Stimulated activated CD4-positive, alpha-beta T cell treated with anti-CD3 and anti-CD28 coated beads, Interleukin-2, amount 100 ng/mL, for 48 hours (primary cell): Measurements from ENCODE around the gene RRBP1.

Source experiments
- DNase-seq, 2 donors: peaks; one replicate each; pipeline ENCODE4 v3.0.0-alpha.2; 2020

RRBP1 gene

DNA sequence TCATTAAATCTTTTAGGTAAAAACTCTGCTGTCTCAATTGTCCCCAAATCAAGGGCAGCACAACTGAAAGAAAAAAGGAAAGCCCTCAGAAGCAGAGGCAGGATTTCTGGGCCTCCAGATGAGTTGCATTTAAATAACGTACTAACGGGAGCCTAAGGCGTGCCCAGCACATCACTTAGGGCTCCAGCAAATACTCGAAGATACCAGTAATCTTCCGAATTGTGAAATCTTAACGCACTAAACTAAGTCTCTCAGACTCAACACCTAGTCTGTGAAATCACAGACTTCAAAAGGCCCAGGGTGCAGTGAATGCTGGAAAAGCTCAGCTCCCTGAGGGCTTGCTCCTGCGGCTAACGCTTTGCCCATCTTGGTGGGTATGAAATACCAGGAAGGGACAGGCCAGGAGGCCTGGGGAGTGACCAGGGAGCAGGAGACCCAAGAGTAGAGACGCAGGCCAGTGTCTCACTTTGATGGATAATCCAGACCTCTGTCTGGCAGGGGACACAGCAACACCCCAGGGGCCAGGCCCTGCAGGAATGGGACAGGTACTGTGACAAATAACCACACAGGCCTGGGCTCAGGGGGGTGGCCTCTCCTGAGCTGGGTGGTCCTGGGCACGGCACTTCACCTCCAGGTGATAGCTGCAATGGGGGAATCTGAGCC, 36.4 kb downstream of the RRBP1 start:
- DNase-seq, result no peak

DNA sequence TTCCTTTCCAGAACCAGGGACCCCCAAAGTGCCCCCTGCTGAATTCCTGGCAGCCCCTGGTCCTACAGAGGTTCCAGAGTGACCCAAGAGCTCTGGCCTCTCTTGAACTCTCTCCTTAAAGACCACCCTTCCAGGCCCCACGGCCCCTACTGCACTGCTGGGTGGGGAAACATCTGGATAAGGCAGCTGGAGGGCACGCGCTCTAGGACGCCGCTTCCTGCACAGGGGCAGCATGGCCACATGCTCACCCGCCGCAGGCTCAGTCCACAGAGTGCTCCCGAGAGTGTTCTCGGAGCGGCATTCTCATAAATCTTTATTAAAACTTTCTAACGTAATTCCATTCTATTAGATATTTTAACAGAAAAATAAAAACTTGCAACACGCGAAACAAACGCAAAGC, 37.0 kb downstream of the RRBP1 start:
- DNase-seq, result no peak

DNA sequence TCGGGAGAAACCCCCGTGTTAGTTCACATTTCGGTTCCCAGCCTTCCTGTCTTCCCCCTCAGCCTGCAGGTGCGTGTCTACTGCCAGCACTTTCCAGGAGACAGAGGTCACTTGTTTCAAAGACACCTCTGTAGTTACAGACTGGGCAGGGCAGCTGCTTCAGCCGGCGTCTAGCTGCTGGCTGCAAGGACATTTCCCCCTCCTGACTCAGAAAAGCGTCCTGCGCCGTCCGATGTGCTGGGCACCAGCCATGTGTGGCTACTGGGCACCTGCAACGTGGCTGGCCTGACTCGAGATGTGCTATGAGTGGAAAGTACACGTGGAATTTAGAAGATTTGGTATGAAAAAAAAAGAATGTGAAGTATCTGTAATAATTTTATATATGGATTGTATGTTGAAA, 37.6 kb downstream of the RRBP1 start:
- no peak for DNase-seq

DNA sequence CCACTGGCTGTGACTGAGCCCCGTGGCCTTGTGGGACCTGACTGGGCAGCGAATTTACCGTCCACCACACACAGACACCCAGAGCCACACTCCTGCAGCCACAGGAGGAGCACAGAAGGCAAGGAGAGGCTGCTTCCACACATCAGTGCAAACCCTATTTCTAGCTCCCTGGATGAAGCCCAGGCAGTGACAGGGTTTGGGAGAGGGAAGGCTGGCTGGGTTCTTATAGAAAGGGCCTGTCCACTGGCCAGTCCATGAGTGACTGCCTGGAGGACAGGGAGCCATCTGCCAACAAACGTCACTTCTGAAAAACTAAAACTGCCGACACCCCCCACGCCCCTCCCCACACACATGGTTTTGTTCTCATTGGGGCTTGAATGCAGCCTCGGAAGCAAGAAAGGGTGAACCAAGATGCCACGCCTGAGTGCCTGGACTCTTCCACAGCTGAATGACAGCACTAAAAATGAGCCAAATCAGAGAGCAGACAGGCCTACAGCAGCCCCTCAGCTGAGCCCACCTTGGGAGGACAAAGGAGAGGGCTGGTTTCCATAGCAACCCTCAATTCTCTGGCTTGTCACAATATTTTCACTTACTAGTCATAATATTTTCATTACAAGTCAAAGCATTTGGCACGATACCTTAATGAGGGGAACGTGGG, 38.4 kb downstream of the RRBP1 start:
- no peak for DNase-seq

DNA sequence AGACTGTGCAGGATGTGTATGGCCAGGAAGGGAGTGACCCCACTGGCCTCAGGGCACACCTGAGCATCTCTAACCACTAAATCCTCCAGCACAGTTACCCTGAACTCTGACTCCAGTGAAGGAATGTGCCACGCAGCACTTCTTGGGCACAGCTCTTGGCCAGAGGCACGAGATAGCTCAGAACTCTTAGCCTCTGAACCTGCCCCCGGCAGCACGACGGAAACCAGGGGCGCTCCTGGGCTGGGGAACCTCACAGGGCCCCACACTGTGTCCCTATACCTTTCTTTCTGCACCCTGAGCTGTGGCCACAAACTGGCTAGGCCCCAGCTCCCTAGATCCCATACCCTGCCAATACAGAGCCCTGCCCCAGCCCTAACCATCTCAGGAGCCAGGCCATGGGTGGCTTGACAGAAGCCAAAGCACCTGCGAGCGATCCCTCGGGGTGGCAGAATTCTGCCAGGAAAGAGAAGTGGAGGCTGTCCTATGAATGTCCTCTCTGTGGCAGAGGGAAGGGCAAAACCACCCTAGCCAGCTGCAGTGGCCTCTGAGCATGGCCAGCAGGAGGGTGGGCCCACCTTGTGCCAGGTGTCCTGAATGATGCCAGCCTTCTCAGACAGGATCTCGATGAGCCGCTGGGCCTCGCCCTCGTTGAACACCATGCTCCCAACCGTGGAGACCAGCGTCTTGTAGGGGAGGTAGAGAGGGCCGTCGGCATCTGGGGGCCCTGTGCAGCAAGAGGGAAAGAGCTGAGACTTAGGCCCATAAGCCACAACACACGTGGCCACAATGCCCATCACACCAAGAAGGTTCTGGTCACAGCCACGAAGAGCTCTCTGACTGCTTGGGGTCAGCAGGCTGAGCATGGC, 39.4 kb downstream of the RRBP1 start:
- DNase-seq, result no peak

DNA sequence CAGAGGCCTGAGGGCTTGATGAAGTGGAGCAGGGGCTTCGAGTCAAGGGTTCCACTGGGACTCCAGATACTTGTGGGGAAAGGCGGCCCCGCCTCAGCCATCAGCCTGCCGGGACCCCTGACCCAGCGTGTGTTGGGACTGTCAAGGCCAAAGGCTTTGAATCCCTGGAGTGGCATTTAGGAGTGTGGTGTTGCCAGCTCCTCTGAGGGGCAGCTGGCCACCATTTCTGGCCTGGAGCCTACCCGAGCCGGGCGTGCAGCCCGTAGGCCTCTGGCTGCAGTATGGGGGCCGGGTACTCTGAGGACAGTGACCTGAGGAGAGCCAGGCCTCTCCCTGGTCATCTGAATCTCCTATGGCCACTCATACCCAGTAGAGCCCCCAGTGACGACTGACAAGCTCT, 40.0 kb downstream of the RRBP1 start:
- no peak for DNase-seq

DNA sequence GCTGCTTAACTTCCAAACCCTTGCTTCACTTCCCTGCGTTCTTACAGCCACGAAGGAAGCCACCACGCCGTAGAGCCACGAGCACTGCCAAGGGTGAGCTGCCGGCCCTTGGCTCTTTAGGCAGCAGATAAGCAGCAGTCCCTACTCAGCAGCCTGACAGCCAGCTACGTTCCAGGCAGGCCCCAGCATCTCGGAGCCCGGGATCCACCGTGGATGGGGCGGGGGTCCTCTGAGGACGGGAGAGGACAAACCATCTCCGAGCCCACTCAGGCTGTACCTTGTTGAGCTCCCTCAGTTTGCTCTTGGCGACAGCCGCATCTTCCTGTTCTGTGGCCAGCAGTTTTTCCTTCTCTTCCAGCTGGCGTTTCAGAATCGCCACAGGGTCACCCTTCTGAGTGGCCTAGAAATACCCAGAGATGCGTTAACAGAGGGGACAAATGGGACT, 40.5 kb downstream of the RRBP1 start:
- no peak for DNase-seq

DNA sequence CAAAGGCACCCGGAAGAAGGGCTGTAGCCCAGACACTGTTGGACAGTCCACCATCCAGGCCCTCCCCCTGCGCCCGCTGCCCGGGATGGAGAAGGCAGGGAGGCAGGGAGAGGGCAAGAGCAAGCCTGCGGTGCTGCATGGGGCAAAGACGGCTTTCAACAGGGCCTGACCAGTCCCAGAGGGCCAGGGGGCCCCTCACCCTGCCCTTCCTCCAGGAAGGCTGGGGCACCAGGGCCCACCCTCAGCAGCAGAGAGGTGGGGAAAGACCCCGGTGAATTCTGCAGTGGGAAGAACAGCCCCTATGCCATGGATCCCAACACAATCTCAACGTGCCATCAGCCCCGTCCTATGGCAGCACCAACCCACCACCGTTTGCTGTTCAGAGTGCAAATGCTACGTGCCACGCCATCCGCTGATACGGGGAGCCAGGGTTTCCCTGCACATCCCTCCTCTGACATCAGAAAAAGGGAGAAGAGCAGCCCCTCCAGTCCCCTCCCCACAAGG, 41.1 kb downstream of the RRBP1 start:
- no peak for DNase-seq

DNA sequence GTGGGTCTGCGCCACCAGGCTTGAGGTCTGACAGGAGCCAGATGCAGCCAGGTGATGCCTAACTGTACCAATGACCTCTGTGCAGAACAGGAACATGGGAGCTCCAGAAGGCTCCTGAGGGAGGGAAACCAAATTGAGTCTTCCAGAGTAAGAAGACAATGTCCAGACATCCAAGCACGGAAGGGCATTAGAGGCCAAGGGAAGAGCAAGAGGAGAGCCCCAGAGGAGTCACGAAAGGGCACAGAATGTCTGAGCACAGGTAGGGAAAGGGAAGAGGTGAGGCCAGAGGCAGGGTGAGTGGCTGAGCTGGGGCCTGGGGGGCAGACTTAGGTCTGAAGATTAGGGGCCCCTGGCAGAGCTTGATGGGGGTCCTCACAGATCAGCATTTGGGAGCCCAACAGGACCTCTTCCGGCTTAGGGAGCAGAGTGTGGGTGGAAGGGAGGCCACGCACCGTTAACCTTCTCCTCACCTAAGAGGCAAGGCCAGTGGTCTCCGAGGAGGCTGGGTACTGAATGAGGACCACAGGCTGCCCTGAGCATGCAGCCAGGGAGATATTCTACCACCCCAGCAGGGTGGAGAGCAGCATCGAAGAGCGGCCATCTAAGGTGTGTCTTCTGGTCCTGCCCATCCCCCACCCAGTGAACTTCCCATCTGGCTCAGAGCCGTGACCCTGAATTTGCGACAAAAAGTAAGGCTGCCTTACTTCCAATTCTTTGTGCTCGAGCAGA, 41.7 kb downstream of the RRBP1 start:
- DNase-seq, result no peak

DNA sequence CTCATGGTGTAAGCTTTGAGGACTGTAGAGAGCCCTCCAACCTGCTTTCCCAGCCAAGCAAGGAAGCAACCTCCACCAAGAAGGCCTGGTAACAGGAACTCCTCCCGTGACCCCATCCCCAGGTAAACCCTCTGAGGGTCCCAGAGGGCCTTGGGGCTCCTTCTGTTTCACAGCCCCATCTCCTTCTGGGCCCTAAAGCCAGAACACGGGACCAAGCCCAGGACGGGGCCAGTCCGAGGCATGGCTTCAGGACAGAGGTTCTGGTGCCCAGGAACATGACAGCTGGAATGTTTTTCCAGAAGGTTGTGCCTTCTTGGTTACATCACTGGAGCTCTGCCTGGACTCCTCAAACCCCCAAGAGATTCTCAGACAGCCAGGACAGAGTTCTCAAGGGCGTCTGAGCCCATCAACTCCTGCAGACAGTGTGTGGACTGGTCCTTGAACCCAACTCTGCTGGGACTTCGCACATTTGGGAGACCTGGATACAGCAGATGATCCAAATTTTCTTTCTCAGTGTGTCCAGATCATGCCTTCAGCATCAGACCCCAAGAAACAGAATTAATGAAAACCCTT, 43.1 kb downstream of the RRBP1 start:
- no peak for DNase-seq

DNA sequence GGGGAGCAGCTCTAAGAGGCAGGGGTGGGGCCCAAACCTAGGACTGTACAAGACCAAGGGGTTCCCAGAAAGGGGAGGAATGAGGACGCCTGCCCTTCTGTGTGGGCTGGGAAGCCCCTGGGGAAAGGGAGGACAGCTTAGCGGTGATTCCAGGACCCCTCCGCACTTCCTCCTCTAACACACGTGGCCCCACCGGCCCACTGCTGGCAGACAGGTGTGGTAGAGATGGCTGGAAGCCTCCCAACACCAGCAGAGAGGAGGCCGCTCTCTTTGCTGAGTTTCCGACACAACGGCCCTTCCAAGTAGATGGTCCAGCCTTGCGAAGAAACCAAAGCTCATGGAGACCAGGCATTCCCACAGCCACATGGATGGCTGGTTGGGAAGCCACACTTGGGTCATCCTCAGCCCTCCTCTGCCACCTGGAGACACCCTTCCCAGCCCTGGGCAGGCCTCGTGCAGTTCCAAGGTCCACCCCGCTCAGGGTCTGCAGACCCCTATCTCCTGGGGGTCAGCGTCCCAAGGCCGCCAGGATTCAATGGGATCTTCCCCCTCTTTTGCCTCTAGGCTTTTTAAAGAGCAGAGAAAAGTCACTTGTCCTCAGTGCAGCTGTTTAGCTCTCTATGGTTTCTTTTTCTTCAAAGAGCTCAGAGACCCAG, 43.9 kb downstream of the RRBP1 start:
- DNase-seq, result no peak

DNA sequence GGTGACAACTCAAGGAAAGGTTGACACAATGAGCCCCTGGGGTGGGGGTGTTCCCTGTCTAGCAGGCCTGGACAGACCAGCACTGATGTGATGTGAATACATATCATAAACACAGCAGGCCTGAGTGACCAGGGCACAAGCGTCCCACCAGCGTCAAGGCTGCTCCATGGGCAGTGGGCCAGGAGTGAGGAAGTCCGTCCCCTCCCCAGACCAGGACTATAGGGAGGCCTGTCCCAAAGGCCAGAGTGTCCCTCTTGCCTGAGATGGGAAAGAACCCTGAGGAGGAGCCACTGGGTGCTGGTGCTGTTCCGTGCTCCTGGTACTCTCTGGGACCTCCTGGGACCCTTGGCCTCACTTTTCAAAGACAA, 44.6 kb downstream of the RRBP1 start:
- DNase-seq, result no peak

DNA sequence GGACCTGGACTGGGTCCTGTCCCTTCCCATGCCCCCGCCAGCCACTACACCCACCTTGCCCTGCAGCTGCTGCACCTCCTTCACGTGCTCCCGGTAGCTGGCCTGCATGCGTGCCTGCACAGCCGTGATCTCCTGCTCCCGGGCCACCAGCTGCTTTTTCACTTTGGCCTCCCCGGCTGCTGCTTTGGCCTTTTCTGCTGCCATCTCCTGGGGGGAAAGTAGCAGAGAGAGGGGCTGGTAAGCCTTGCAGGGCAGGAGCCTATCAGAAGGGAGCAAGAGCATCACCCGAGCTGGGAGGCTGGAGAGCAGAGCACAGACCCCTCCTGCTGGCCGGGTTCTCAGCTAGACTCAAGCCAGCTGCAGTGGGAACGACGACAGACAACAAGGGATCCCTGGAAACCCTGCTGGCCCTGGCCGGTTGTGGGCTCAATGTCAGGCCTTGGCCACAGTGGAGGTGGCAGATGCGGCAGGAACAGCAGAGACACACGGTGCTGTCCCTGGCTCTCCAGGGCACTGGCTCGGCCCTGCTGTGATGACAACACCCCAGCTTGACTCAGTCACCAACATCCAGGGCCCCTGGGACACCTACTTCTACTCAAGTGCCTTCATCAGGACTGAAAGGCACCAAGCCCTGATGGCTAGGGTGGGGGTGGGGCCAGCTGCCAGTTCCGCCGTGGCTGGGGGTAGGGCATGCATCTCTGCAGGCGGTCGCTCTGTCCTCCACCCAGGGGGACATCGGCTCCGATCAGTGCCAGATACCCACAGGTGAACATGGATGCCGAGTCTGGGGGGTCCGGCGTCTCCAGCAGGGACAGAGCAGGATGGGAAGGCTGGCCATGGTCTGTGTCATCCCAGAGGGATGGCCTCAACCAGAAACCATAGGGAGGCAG, 45.3 kb downstream of the RRBP1 start:
- no peak for DNase-seq

DNA sequence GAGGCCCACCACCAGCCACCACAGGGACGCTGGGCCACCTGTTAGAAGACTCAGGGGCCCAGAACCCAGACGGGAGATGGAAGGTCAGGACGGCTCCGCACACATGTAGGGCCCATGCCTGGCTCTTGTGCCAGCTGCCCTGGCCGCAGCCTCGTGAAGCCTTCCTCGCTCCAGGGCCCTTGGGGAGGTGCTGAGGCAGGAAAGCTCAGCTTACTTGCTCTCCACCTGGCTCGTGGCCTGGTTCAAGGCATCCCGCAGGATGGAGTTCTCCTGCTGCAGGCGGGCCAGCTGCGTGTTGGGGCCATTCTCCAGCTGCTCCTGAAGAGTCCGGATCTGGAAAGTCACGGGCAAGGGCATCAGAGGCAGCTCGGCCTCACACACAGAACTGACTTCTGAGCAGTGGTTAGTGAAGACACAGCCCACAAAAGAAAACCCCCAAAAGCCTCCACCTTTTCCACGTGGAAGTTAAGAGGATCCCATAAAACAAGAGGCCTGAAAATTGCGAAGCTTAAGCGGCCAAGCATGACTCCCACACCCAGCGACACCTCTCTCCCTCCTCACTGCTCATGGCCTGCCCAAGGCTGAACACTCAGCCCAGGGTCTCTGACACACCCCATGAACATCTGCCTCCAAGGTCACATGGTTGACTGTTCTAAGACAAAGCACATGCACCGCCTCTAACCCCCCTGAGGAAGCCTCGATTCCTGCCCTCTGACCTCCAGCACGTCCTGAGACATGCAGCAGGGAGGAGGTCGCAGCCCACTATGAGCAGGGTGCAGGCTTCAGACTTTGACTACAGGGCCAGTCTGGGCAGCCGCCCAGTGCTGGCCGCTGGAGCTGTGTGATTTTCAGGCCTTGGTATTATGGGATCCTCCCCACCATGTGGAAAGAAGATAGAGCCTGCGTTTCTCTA, 46.5 kb downstream of the RRBP1 start:
- DNase-seq, result no peak

DNA sequence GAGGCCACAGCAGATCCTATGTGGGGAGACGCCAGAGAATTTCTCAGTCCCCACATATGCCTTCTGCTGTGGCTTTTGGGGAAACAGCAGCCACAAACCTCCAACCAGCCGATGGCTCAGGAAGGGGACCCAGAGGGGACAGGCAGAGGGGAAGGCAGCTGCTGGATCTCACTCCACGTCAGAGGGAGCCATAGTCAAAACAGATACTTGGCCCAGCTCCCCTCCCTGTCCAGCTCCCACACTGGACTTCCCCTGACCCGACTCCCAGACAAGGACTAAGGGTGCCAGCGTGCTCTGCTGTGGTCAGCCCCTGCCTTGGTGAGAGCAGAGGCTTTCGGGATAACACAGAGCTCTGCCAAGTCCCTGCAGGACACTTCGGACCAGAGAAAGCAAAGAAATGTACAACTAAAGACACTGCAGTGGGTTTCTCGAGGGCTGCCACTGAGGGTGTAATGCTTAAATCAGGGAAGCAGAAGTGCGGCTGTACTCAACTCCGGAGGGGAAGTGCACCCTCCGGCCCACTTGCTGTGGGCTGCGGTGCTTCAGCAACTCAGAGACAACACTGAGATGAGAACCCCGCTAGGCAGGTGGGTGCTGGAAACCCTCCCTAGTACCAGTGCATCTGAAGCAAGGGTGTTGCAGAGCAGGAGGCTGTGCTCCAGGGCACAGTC, 47.2 kb downstream of the RRBP1 start:
- no peak for DNase-seq

DNA sequence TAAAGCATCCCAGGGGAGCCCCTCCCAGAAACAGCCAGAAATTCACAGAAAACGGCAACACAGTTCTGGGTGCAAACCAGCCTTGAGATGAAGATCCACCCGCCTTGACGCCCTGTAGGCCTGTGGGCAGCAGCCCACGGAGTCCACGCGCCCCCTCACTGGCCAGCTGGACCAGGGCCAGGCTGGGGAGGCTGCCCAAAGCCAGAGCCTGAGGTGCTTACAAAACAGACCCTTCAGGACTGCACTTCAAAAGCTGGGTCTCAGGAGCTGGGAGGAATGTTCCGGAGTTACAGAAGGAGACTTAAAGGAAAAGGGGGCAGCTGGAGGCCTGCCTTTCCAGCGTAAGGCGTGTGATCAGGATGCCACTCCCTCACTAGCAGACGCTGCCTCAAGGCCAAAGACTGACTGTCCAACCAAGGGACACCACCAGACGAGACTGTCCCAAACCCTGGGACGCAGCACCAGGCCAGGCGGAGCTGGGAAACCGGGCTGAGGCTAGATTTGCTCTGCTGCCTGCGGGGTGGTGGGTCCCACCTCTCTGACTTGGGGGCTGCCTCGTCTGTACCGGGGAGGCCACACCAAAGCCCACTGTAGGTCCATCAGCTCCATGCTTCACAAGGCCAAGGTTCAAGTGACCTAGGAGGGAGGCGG, 48.1 kb downstream of the RRBP1 start:
- DNase-seq, result no peak

DNA sequence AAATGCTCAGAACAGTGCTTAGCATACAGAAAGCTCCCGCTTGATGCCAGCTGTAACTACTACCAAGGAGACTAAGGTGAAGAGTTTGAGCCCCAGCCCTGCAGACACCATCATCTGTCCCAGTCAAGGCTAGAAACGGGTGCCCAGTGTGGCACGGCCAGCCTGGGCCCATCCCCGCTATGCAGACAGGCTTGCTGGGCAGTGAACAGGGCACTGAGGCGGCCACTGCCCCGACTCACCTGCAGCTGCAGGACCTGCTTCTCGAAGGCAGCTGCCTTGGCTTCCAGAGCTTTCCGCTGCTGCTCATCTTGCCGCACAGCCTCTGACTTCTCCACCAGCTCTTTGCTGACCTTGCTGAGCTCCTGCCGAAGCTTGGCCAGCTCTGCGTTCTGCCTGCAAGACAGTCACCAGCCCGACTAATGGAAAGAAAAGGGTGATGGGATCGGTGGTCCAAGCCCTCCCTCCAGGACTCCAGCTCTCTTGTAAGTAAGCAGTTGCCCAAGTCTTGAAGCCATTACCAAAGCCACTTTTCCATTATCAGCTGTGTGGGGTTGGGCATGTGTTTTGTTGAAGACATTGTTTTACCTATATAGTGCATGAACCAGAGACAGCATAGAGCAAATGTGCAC, 48.7 kb downstream of the RRBP1 start:
- DNase-seq, result no peak

DNA sequence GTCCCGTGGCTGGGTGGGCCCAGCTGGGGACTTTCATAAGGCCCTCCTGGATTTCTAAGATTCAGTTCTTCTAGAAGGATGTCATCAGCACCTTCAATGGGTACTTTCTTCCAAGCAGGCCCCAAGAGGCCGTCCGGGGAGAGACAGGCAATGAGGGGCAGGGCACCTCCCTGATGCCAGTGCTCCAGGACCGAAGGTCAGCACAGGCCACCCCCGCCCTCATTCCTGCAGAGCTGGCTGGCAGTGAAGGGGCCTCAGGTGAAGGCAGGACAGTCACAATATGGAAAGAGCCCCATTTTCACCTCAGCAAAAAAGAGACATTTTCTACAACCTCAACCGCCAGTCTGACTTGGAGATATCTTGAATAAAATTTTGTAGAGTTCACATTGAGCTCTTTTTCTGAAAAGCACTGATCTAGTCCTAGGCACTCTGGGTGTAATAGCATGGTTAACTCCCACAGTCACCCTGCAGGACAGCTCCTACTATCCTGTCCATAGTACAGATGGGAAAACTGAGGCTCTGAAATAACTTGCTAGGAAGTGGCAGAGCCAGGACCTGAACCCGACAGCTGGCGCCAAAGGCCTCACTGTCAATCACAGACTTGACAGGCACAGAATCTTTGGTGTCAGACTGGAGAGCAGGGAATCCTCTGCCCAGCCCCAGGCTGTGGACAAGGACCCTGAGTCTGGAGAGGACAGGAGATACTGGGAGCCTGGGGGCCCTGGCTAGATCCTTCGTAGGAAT, 50.3 kb downstream of the RRBP1 start:
- no peak for DNase-seq
